Measurements from ENCODE around the gene FAM174A. TPM values are rescaled to one million over a fixed set of nuclear protein-coding genes. Genes with fewer than 3 reads are reported as not detected.

FAM174A gene
- total RNA-seq, 1 experiment from 2014 or later: 13.3 TPM

GRCh38 chr5:100584069-100584468, 48.9 kb downstream of the FAM174A start:
- no peak overlapping the region for H3K27ac Mint-ChIP-seq (ENCODE audit: unreplicated experiment)

GRCh38 chr5:100584889-100585288, 49.7 kb downstream of the FAM174A start:
- Mint-ChIP-seq H3K4me3 (ENCODE audit: low read depth, unreplicated experiment) (no peak overlapping the region), H3K27ac (ENCODE audit: unreplicated experiment) (no peak overlapping the region), H3K36me3 (ENCODE audit: insufficient read depth, unreplicated experiment) (no peaks in the 10 kb centered on the region), H3K4me1 (ENCODE audit: low read depth, unreplicated experiment) (no peaks in the 10 kb centered on the region), H3K9me3 (ENCODE audit: low read depth, unreplicated experiment) (no peaks in the 10 kb centered on the region), H3K27me3 (ENCODE audit: unreplicated experiment) (no peaks in the 10 kb centered on the region)
- CTCF ChIA-PET: no interaction called here
- no peak for DNase-seq
- intact Hi-C loops (cut with micrococcal nuclease; ENCODE audit: unreplicated experiment): no loop called here
- TF ChIP-seq CTCF (IDR thresholded peaks at IDR 0.05; ENCODE audit: unreplicated experiment): no peak
- no TSS peak for BruUV-seq (replicated peaks)

More at GRCh38 chr5:100584069-100584468, 48.9 kb downstream of the FAM174A start:
- no TSS peak for BruUV-seq (replicated peaks)
- H3K36me3 Mint-ChIP-seq (ENCODE audit: insufficient read depth, unreplicated experiment): no peaks in the 10 kb centered on the region
- H3K27me3 Mint-ChIP-seq (ENCODE audit: unreplicated experiment): no peaks in the 10 kb centered on the region
- DNase-seq: no peak
- intact Hi-C loops (cut with micrococcal nuclease; ENCODE audit: unreplicated experiment): no loop called here
- no peaks in the 10 kb centered on the region for H3K4me1 Mint-ChIP-seq (ENCODE audit: low read depth, unreplicated experiment)
- H3K9me3 Mint-ChIP-seq (ENCODE audit: low read depth, unreplicated experiment): no peaks in the 10 kb centered on the region
- no peak overlapping the region for H3K4me3 Mint-ChIP-seq (ENCODE audit: low read depth, unreplicated experiment)
- TF ChIP-seq CTCF (IDR thresholded peaks at IDR 0.05; ENCODE audit: unreplicated experiment): no peak
- CTCF ChIA-PET: no interaction called here

- TF ChIP-seq CTCF (IDR thresholded peaks at IDR 0.05; ENCODE audit: unreplicated experiment): no peak
- no peaks in the 10 kb centered on the region for H3K9me3 Mint-ChIP-seq (ENCODE audit: low read depth, unreplicated experiment)
- peaks cover 9% of the 10 kb centered on the region for H3K4me1 Mint-ChIP-seq (ENCODE audit: low read depth, unreplicated experiment)
- intact Hi-C loops (cut with micrococcal nuclease; ENCODE audit: unreplicated experiment): no loop called here
- BruUV-seq (replicated peaks): no TSS peak
- CTCF ChIA-PET: no interaction called here
- no peak overlapping the region for H3K27ac Mint-ChIP-seq (ENCODE audit: unreplicated experiment)
- H3K4me3 Mint-ChIP-seq (ENCODE audit: low read depth, unreplicated experiment): no peak overlapping the region
- no peak for DNase-seq
- H3K36me3 Mint-ChIP-seq (ENCODE audit: insufficient read depth, unreplicated experiment): no peaks in the 10 kb centered on the region
- no peaks in the 10 kb centered on the region for H3K27me3 Mint-ChIP-seq (ENCODE audit: unreplicated experiment)
Observed at GRCh38 chr5:100590867-100591266, 55.7 kb downstream of the FAM174A start.

- peak overlapping the region; percentile 47 for H3K4me3 Mint-ChIP-seq (ENCODE audit: low read depth, unreplicated experiment)
- BruUV-seq (replicated peaks): no TSS peak
- peak overlapping the region; percentile 53 for H3K27ac Mint-ChIP-seq (ENCODE audit: unreplicated experiment)
- H3K4me1 Mint-ChIP-seq (ENCODE audit: low read depth, unreplicated experiment): peaks cover 14% of the 10 kb centered on the region
- H3K27me3 Mint-ChIP-seq (ENCODE audit: unreplicated experiment): no peaks in the 10 kb centered on the region
- peak; percentile 58 for DNase-seq
- CTCF ChIA-PET: interaction anchor here (0.7 kb wide), 1 partner anchor 60 kb away, joined by 3 read pairs; the partner anchor contains the start of gene FAM174A
- TF ChIP-seq CTCF (IDR thresholded peaks at IDR 0.05; ENCODE audit: unreplicated experiment): no peak
- no peaks in the 10 kb centered on the region for H3K9me3 Mint-ChIP-seq (ENCODE audit: low read depth, unreplicated experiment)
- intact Hi-C loops (cut with micrococcal nuclease; ENCODE audit: unreplicated experiment): no loop called here
- no peaks in the 10 kb centered on the region for H3K36me3 Mint-ChIP-seq (ENCODE audit: insufficient read depth, unreplicated experiment)
Observed at GRCh38 chr5:100595152-100595811, 60.1 kb downstream of the FAM174A start.

Data from Calu3 (cell line).